ENCODE results near the gene HSPA1B.

HSPA1B gene

GRCh38 chr6:31829633-31830283, 2.2 kb downstream of the HSPA1B start:
- Histone ChIP-seq H3K4me2 (ENCODE audit: low read length) (peak overlapping the region; percentile 61), H4K91ac (ENCODE audit: low read depth, low read length) (no peak overlapping the region), H3K36me3 (ENCODE audit: control insufficient read depth in 1 of 2, insufficient read depth in 2 of 2, low read length in 2 of 2) (no peaks in the 10 kb centered on the region), H2BK5ac (ENCODE audit: low read depth, low read length, poor library complexity) (no peak overlapping the region), H4K12ac (ENCODE audit: low read depth, low read length) (no peak overlapping the region), H3K4ac (ENCODE audit: low read depth, low read length) (peak overlapping the region; percentile 73), H4K8ac (ENCODE audit: low read depth, low read length) (peak overlapping the region; percentile 30), H3K27ac (ENCODE audit: low read depth, low read length) (no peak overlapping the region), H2AFZ (ENCODE audit: insufficient read depth, low read length, poor library complexity) (no peak overlapping the region), H2BK120ac (ENCODE audit: insufficient read depth, low read length, poor library complexity) (no peak overlapping the region), H3K79me2 (ENCODE audit: control insufficient read depth, insufficient read depth, low read length, poor library complexity) (peaks cover 7% of the 10 kb centered on the region), H3K9ac (ENCODE audit: low read length) (no peak overlapping the region), H2AK5ac (ENCODE audit: low read length) (no peak overlapping the region), H3K23ac (ENCODE audit: low read length) (no peak overlapping the region), H3K9me3 (ENCODE audit: insufficient read depth, low read depth, low read length) (no peaks in the 10 kb centered on the region), H3K14ac (ENCODE audit: low read length) (no peak overlapping the region), H3K4me3 (ENCODE audit: low read depth, low read length) (peak overlapping the region; percentile 67), H2BK12ac (ENCODE audit: low read length) (no peak overlapping the region), H3K4me1 (ENCODE audit: control insufficient read depth in 1 of 2, insufficient read depth in 2 of 2, low read length in 2 of 2) (peaks cover 12 to 14% of the 10 kb centered on the region in 2 experiments), H3K18ac (ENCODE audit: low read length) (no peak overlapping the region), H3K79me1 (ENCODE audit: low read length) (peaks cover 14% of the 10 kb centered on the region), H3K27me3 (ENCODE audit: insufficient read depth, low read length) (no peaks in the 10 kb centered on the region)
- peak in 1 of 2 donors; percentile 66 for DNase-seq
- WGBS (ENCODE audit: extremely low coverage, insufficient coverage, insufficient read length), result no CpG with 5 or more reads among the region's 15 CpGs

- no peak overlapping the region for H2BK5ac ChIP-seq (ENCODE audit: low read depth, low read length, poor library complexity)
- H3K27me3 ChIP-seq (ENCODE audit: insufficient read depth, low read length), result no peaks in the 10 kb centered on the region
- peak overlapping the region; percentile 67 for H3K4me2 ChIP-seq (ENCODE audit: low read length)
- H3K79me1 ChIP-seq (ENCODE audit: low read length), result peaks cover 21% of the 10 kb centered on the region
- H4K8ac ChIP-seq (ENCODE audit: low read depth, low read length), result peak overlapping the region; percentile 11
- H3K18ac ChIP-seq (ENCODE audit: low read length), result no peak overlapping the region
- H3K4me3 ChIP-seq (ENCODE audit: low read depth, low read length), result no peak overlapping the region
- peaks cover 16% of the 10 kb centered on the region for H3K79me2 ChIP-seq (ENCODE audit: control insufficient read depth, insufficient read depth, low read length, poor library complexity)
- no peak overlapping the region for H3K23ac ChIP-seq (ENCODE audit: low read length)
- H2BK12ac ChIP-seq (ENCODE audit: low read length), result no peak overlapping the region
- H3K9me3 ChIP-seq (ENCODE audit: insufficient read depth, low read depth, low read length), result no peaks in the 10 kb centered on the region
- no peak overlapping the region for H4K91ac ChIP-seq (ENCODE audit: low read depth, low read length)
- H2AFZ ChIP-seq (ENCODE audit: insufficient read depth, low read length, poor library complexity), result no peak overlapping the region
- H4K12ac ChIP-seq (ENCODE audit: low read depth, low read length), result no peak overlapping the region
- peak overlapping the region; percentile 31 for H2BK120ac ChIP-seq (ENCODE audit: insufficient read depth, low read length, poor library complexity)
- H3K27ac ChIP-seq (ENCODE audit: low read depth, low read length), result no peak overlapping the region
- H2AK5ac ChIP-seq (ENCODE audit: low read length), result peak overlapping the region; percentile 41
- H3K4ac ChIP-seq (ENCODE audit: low read depth, low read length), result peak overlapping the region; percentile 68
- H3K36me3 ChIP-seq (ENCODE audit: control insufficient read depth in 1 of 2, insufficient read depth in 2 of 2, low read length in 2 of 2), result peaks cover under 1% of the 10 kb centered on the region in 2 experiments
- no CpG with 5 or more reads among the region's 6 CpGs for WGBS (ENCODE audit: extremely low coverage, insufficient coverage, insufficient read length)
- peak in 1 of 2 donors; percentile 42 for DNase-seq
- peaks cover 10 to 13% of the 10 kb centered on the region in 2 experiments for H3K4me1 ChIP-seq (ENCODE audit: control insufficient read depth in 1 of 2, insufficient read depth in 2 of 2, low read length in 2 of 2)
- H3K14ac ChIP-seq (ENCODE audit: low read length), result no peak overlapping the region
- H3K9ac ChIP-seq (ENCODE audit: low read length), result no peak overlapping the region
Measured at GRCh38 chr6:31830886-31831335, 3.4 kb downstream of the HSPA1B start.

- H3K4ac ChIP-seq (ENCODE audit: low read depth, low read length), result peak overlapping the region; percentile 66
- H3K36me3 ChIP-seq (ENCODE audit: control insufficient read depth in 1 of 2, insufficient read depth in 2 of 2, low read length in 2 of 2), result peaks cover 5% of the 10 kb centered on the region in 2 experiments
- H2BK12ac ChIP-seq (ENCODE audit: low read length), result no peak overlapping the region
- no peak overlapping the region for H4K8ac ChIP-seq (ENCODE audit: low read depth, low read length)
- peaks cover 20% of the 10 kb centered on the region for H3K79me1 ChIP-seq (ENCODE audit: low read length)
- no peak overlapping the region for H2AFZ ChIP-seq (ENCODE audit: insufficient read depth, low read length, poor library complexity)
- H3K27me3 ChIP-seq (ENCODE audit: insufficient read depth, low read length), result no peaks in the 10 kb centered on the region
- no CpG with 5 or more reads among the region's 15 CpGs for WGBS (ENCODE audit: extremely low coverage, insufficient coverage, insufficient read length)
- H3K79me2 ChIP-seq (ENCODE audit: control insufficient read depth, insufficient read depth, low read length, poor library complexity), result peaks cover 22% of the 10 kb centered on the region
- H2BK5ac ChIP-seq (ENCODE audit: low read depth, low read length, poor library complexity), result no peak overlapping the region
- H3K9ac ChIP-seq (ENCODE audit: low read length), result no peak overlapping the region
- H3K14ac ChIP-seq (ENCODE audit: low read length), result no peak overlapping the region
- H3K4me1 ChIP-seq (ENCODE audit: control insufficient read depth in 1 of 2, insufficient read depth in 2 of 2, low read length in 2 of 2), result peaks cover 10 to 14% of the 10 kb centered on the region in 2 experiments
- no peaks in the 10 kb centered on the region for H3K9me3 ChIP-seq (ENCODE audit: insufficient read depth, low read depth, low read length)
- H3K4me3 ChIP-seq (ENCODE audit: low read depth, low read length), result no peak overlapping the region
- H3K27ac ChIP-seq (ENCODE audit: low read depth, low read length), result no peak overlapping the region
- peak; percentile 34 to 71 for DNase-seq
- no peak overlapping the region for H4K12ac ChIP-seq (ENCODE audit: low read depth, low read length)
- no peak overlapping the region for H2AK5ac ChIP-seq (ENCODE audit: low read length)
- H3K4me2 ChIP-seq (ENCODE audit: low read length), result no peak overlapping the region
- H3K23ac ChIP-seq (ENCODE audit: low read length), result no peak overlapping the region
- H2BK120ac ChIP-seq (ENCODE audit: insufficient read depth, low read length, poor library complexity), result no peak overlapping the region
- H4K91ac ChIP-seq (ENCODE audit: low read depth, low read length), result no peak overlapping the region
- H3K18ac ChIP-seq (ENCODE audit: low read length), result no peak overlapping the region
Measured at GRCh38 chr6:31831350-31832215, 4.0 kb downstream of the HSPA1B start.

GRCh38 chr6:31834367-31835250, 7.1 kb downstream of the HSPA1B start:
- Histone ChIP-seq H3K23ac (ENCODE audit: low read length) (no peak overlapping the region), H3K14ac (ENCODE audit: low read length) (peak overlapping the region; percentile 98), H3K4ac (ENCODE audit: low read depth, low read length) (peak overlapping the region; percentile 99), H3K79me2 (ENCODE audit: control insufficient read depth, insufficient read depth, low read length, poor library complexity) (peaks cover 24% of the 10 kb centered on the region), H3K27ac (ENCODE audit: low read depth, low read length) (peak overlapping the region; percentile 86), H4K8ac (ENCODE audit: low read depth, low read length) (peak overlapping the region; percentile 91), H4K12ac (ENCODE audit: low read depth, low read length) (peak overlapping the region; percentile 33), H2BK120ac (ENCODE audit: insufficient read depth, low read length, poor library complexity) (peak overlapping the region; percentile 65), H2BK5ac (ENCODE audit: low read depth, low read length, poor library complexity) (peak overlapping the region; percentile 85), H3K79me1 (ENCODE audit: low read length) (peaks cover 17% of the 10 kb centered on the region), H3K4me1 (ENCODE audit: control insufficient read depth in 1 of 2, insufficient read depth in 2 of 2, low read length in 2 of 2) (peaks cover 17 to 22% of the 10 kb centered on the region in 2 experiments), H3K36me3 (ENCODE audit: control insufficient read depth in 1 of 2, insufficient read depth in 2 of 2, low read length in 2 of 2) (peaks cover 22 to 32% of the 10 kb centered on the region in 2 experiments), H3K4me2 (ENCODE audit: low read length) (peak overlapping the region; percentile 93), H4K91ac (ENCODE audit: low read depth, low read length) (peak overlapping the region; percentile 87), H2AK5ac (ENCODE audit: low read length) (peak overlapping the region; percentile 94), H3K4me3 (ENCODE audit: low read depth, low read length) (peak overlapping the region; percentile 100), H3K27me3 (ENCODE audit: insufficient read depth, low read length) (no peaks in the 10 kb centered on the region), H3K18ac (ENCODE audit: low read length) (peak overlapping the region; percentile 94), H2BK12ac (ENCODE audit: low read length) (peak overlapping the region; percentile 2), H2AFZ (ENCODE audit: insufficient read depth, low read length, poor library complexity) (peak overlapping the region; percentile 85), H3K9ac (ENCODE audit: low read length) (peak overlapping the region; percentile 100), H3K9me3 (ENCODE audit: insufficient read depth, low read depth, low read length) (no peaks in the 10 kb centered on the region)
- WGBS (ENCODE audit: extremely low coverage, insufficient coverage, insufficient read length), result no CpG with 5 or more reads among the region's 59 CpGs
- DNase-seq, result peak; percentile 79 to 89
